GM21529 (cell line): Measurements from ENCODE around the gene IL19.

Experiments used
- ATAC-seq: cut with Tn5 transposase; IDR thresholded peaks from one replicate; pipeline ENCODE4 v1.9.1; 2021; ENCODE audit not compliant: unreplicated experiment

The IL19 gene

GRCh38 chr1:206770531-206771337, at the start of gene IL19:
Gene IL19 (plus strand): TSS chr1:206770773. CDS start chr1:206836663, 65,890 bp downstream.
- peak; percentile 19 for ATAC-seq

DNA sequence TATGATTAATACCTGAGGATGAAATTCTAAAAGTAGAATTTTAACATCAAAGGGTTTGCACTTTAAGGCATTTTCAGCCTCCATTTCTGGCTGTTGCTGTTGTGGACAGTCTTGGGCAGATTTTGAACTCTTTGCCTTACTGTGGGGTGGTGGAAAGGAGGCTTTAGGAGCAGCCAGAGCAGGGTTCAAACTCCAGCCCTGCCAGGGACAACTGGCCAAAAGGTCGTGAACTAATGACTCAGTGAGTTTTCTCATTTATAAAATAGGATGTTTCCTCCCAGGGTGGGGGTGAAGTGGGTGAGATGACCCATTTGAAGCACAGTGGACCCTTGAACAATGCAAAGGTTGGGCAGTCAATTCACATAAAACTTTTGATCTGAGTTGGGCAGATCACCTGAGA, 49.1 kb upstream of the IL19 start:
- no peak for ATAC-seq

DNA sequence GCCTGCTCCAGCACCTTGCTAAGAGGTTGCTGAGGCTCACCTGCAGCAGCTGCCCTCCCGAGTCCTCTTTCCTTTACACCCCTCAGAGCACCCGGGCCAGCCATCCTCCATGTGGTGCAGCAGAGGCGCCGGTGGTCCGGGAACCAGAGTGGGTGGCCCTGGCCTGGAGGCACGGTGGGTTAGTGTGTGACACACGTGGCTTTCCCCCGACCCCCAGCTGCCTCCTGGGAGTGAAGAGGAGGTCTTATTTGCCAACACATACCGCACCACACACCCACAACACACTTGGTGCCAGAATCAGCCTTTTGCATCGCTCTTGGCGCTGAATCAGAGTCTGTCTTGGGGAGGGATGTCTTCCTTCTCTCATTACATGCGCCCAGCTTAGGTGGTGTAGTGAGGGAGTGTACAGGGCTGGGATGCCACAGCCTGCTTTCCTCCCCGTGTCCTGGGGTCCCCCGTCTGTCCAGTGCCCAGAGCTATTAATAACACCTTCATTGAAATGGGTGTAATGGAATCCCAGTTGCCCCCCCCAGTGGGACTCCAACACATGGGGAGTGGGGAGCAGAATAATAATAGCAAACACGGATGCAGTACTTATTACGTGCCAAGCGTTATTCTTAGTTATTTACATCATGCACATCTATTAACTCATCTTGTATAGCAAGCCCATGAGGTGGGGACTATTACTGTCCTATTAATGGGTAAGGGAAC, 47.7 kb upstream of the IL19 start:
- ATAC-seq, result no peak

DNA sequence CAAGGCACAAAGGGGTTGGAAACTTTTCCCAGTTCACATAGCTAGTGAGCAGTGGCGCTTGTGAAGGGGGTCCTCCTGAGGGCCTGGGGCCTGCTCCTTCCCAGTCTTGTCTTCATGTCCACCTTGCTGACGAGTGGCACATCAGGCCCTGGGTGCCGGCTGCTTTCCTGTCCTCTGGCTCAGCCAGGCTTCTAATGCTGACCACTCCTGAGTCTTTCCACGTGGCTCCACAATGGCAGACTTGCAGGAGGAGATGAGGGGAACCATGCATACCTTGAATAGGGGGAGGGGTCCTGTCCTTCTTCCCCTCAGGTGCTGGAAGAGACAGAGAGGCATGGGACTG, 47.1 kb upstream of the IL19 start:
- no peak for ATAC-seq

DNA sequence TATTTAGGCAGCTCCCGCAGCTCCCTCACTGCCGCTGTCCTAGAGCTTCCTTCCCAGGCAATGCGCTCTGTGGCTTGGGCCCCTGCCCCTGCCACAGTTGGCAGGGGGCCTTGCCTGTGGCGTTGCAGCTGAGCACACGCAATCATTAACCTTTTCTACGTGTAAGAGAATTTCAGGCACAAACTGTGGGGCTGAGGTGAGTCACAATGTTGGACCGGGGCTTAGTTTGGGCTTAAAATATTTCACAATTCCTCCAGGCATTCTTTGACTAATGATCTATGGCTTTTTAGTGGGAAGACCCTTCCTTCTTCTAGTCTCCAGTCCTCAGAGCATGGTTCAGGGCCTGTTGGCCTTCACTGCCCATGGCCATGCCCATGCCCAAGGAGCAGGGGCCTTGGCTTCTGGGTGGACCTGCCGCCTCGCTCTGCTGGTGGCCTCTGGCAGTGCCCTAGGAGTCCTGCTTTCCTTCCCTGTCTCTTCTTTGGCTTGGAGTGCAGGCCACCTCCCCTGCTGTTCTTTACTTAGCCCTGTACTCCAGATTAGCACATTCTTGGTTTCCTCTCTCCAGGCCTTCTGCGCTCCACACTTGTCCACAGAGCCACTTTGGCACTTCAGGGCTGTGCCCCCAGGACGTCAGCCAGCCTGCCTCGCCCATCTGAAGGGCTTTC, 46.6 kb upstream of the IL19 start:
- no peak for ATAC-seq

GRCh38 chr1:206725109-206725963, 45.2 kb upstream of the IL19 start:
- no peak for ATAC-seq

- ATAC-seq, result no peak
Observed at GRCh38 chr1:206727981-206728696, 42.4 kb upstream of the IL19 start.

DNA sequence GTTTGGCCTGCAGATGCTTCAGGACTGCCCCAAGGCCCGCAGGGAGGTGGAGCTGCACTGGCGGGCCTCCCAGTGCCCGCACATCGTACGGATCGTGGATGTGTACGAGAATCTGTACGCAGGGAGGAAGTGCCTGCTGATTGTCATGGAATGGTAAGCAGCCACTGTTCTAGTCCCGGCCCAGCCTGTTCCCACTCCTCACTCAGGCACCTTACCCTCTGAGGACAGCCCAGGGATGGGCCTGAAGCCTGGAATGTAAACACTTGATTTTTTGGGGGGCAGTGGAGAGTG, 41.9 kb upstream of the IL19 start:
- no peak for ATAC-seq

DNA sequence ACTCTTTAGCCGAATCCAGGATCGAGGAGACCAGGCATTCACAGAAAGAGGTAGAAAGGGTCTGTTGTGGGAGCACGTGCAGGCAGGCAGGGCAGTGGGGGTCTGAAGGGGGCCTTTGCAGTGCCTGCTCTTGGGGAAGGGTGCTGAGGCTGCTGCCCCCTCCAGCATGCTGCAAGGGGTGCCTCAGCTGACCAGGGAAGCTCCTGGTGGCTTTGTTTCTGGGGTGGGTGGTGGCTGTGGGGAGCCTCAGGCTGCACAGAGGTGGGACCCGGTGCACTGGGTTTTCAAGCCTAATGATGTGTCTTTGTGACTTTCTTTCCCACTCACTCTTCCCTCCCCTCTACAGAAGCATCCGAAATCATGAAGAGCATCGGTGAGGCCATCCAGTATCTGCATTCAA, 41.5 kb upstream of the IL19 start:
- ATAC-seq, result no peak

- ATAC-seq, result no peak
Observed at GRCh38 chr1:206729507-206729906, 41.1 kb upstream of the IL19 start.

GRCh38 chr1:206732508-206732907, 38.1 kb upstream of the IL19 start:
- ATAC-seq, result no peak

DNA sequence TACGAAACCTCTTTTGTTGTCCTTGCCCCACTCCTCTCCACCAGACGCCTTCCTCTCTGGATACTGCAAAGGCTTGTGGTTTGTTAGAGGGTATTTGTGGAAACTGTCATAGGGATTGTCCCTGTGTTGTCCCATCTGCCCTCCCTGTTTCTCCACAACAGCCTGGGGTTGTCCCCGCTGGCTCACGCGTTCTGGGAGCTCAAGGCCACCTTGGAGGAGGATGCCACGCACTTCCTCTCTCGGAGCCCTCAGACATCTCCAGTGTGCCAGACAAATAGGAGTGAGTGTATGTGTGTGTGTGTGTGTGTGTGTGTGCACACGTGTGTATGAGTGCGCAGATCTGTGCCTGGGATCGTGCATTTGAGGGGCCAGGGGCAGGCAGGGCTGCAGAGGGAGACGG, 37.6 kb upstream of the IL19 start:
- ATAC-seq, result no peak

DNA sequence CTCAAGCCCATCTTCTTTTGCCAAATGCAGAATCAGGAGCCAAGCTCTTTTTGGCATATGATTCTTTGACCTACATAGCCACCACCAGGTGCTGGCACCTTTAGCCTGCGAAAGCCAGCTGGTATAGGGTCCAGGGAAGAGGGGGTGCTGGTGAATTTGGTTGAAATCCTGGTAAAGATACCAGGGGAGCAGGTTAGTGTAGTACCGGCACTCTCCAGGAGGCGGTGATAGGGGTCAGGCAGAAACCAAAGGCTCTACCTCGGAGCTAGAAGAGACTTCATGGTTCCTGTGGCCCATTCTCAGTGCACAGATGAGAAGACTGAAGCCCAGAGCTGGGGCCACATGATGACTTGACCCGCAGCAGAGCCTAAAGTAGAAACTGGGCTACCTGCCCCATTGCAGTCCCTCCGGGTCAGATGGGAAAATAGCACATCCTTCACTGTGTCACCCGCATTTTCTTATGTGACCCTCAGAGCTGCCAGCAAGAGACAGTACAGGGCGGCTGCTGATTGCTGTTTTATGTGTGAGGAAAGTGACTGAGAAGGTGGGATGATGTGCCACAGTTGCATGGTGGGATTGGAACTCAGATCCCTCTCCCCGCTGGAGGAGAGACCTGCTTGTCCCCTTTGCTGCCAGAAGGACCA, 36.0 kb upstream of the IL19 start:
- no peak for ATAC-seq

- no peak for ATAC-seq
Observed at GRCh38 chr1:206735553-206736031, 35.0 kb upstream of the IL19 start.

DNA sequence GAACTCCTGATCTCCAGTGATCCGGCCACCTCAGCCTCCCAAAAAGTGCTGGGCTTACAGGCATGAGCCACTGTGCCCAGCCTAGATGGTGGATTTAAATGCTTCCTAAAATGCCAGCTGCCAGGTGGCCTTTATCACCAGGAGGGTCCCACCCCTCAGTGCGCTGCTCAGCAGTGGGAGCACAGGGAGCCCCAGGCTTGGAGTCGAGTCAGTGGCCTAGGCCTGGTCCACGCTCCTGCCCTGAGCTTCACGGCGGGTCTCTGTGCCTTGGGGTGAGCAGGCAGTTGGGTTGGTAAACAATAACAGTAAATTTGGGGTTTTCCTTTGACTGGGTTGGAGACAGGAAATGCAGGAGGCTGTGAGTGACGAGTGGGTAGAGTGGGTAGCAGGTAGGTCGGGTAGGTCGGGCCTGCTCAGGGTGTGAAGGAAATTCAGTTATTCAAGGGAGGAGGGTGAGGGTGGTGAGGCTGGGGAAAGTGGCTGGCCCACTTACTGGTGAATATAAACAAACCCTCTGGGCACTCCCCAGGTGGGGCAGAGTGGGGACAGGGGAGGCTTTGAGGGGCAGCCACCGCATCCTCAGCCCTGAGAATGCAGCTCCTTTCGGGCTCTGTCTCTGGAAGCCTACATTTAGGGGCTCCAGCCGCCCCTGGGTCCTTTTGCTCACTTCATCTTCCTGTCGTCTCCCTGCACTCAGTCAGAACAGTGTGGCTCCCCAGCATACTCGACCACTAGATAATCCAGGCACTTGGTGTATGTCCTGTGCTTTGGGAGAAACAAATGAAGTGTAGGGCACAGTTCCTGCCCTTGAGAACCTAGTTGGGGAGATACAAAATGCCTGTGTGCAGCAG, 33.5 kb upstream of the IL19 start:
- no peak for ATAC-seq

GRCh38 chr1:206737729-206738201, 32.8 kb upstream of the IL19 start:
- no peak for ATAC-seq

DNA sequence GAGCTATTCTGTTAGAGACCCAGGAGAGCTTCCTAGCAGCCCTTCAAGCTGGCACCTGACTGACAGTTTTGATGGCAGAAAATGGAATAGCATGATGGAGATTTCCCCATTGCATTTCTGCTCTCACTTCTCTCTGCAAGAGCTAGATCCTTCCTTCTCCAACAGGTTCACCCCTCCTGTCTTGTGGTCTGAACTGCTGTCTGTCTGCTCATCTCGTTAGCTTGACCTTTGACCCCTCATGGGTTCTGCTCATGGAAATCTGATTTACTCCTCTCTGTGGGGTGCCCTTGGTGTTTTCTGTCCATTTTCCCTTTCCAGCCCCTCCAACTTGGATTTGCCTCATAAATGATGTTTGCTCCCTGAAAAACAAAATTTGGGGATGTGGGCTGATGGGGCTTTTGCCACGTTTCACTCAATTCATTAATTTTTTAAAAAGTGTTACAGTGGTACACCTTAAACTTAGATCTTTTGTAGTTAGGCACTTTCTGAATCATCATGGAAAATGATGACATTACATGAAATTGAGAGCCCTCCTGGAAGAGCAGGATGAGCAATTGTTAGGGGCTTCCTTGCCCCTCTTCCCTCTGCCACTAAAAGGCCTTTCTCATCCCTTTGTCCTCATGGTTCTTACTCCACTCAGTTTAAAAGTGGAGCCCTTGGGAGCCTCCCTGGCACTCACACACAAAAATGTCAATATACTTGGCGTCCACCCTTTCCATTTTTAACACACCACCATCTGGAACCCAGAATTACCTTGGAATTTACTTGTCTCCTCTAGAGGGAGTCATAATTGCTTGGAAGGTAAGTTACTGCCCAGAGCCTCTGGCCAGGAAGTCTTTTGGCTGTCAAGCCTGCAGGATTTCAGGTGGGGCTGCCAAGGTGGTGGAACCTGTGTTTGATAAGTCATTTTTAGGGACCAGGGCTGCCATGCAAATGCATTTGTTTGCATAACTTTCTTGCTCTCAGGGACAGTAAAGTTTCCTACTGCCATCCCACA, 31.9 kb upstream of the IL19 start:
- ATAC-seq, result peak; percentile 4
